Astrocyte (in vitro differentiated cells and primary cell): ENCODE results near the gene PKP4.

ENCODE experiments used
- CTCF ChIP-seq: IDR thresholded peaks from 2 replicates; pipeline ENCODE4 v1.5.1; 2011; ENCODE audit warnings: low read depth, mild to moderate bottlenecking, inconsistent platforms, low read length, moderate library complexity; ENCODE audit not compliant: insufficient read depth
- EZH2 ChIP-seq: IDR thresholded peaks from 2 replicates; pipeline ENCODE4 v1.6.1; 2012; ENCODE audit warnings: mild to moderate bottlenecking, low read length, inconsistent platforms; ENCODE audit not compliant: insufficient read depth

GRCh38 chr2:158583923-158584322 is 127.2 kb downstream of the PKP4 start:
- no peak for TF ChIP-seq EZH2
- no peak for TF ChIP-seq CTCF
